H1 (cell line): ENCODE results near the gene SCYL2. TPM values are rescaled to one million over a fixed set of nuclear protein-coding genes. Genes with fewer than 3 reads are reported as not detected.

ENCODE experiments used
- CTCF ChIA-PET: fragments of 300-600 bp; sonication (Branson Sonifier 250); formaldehyde crosslinking; loops from one replicate; lab custom pipeline; 2021; ENCODE audit not compliant: partially characterized antibody; lab: Charles Lee
- POLR2A ChIA-PET: fragments of 300-600 bp; sonication (Branson Sonifier 250); formaldehyde crosslinking; loops from one replicate; lab custom pipeline; 2021; ENCODE audit warnings: inconsistent platforms; ENCODE audit not compliant: partially characterized antibody; lab: Charles Lee
- DNase-seq, 2 experiments: peaks; one replicate each; pipeline versions ENCODE4 v3.0.0 to v3.0.0-alpha.2; 2010 to 2022; ENCODE audit warnings: low spot score in 2 of 2, low read depth in 1 of 2, mixed read lengths in 1 of 2
- FAIRE-seq: peaks from 2 replicates; lab custom pipeline; 2011; peaks lifted over from hg19 to GRCh38; lab: Jason Lieb, UNC
- H2AFZ ChIP-seq: 2 replicates; pipeline ENCODE4 v1.8.1; 2012; ENCODE audit warnings: low read length, inconsistent platforms
- H2AK5ac ChIP-seq: 2 replicates; pipeline ENCODE4 v1.6.1; 2013; ENCODE audit warnings: low read depth, low read length
- H2BK120ac ChIP-seq: replicated peaks from 2 replicates; pipeline ENCODE3; 2013; ENCODE audit warnings: low read depth, low read length, inconsistent platforms
- H2BK12ac ChIP-seq: 2 replicates; pipeline ENCODE4 v1.6.1; 2013; ENCODE audit warnings: low read depth, low read length
- H2BK15ac ChIP-seq: 2 replicates; pipeline ENCODE4 v1.6.1; 2013; ENCODE audit warnings: low read length
- H2BK20ac ChIP-seq: 2 replicates; pipeline ENCODE4 v1.6.1; 2013; ENCODE audit warnings: low read length
- H2BK5ac ChIP-seq: 2 replicates; pipeline ENCODE4 v1.6.1; 2013; ENCODE audit warnings: low read depth, low read length
- H3K14ac ChIP-seq: 2 replicates; pipeline ENCODE4 v1.6.1; 2013; ENCODE audit warnings: inconsistent platforms; ENCODE audit not compliant: insufficient read length
- H3K18ac ChIP-seq: 2 replicates; pipeline ENCODE4 v1.6.1; 2013; ENCODE audit warnings: low read length; ENCODE audit errors: extremely low read depth
- H3K23ac ChIP-seq: 2 replicates; pipeline ENCODE4 v1.6.1; 2013; ENCODE audit warnings: inconsistent platforms; ENCODE audit not compliant: insufficient read length
- H3K23me2 ChIP-seq: 2 replicates; pipeline ENCODE4 v1.6.1; 2013; ENCODE audit warnings: low read depth, low read length
- H3K27ac ChIP-seq: 2 replicates; pipeline ENCODE4 v1.6.1; 2011; ENCODE audit warnings: low read depth, low read length, inconsistent platforms
- H3K27me3 ChIP-seq, 4 experiments: replicated peaks in 1 of 4; 1 replicate in 1 of 4; 2 replicates in 3 of 4; pipeline versions ENCODE4 v1.6.1 to v1.8.1; 2011 to 2013; ENCODE audit warnings: low read length in 3 of 4, mild to moderate bottlenecking in 3 of 4, inconsistent platforms in 2 of 4, mixed read lengths in 2 of 4, moderate library complexity in 1 of 4; ENCODE audit not compliant: control insufficient read depth in 3 of 4, insufficient read depth in 3 of 4; ENCODE audit errors: extremely low read depth in 1 of 4
- H3K36me3 ChIP-seq, 4 experiments: 2 replicates each; pipeline versions ENCODE4 v1.6.1 to v1.8.1; 2011 to 2013; ENCODE audit warnings: mild to moderate bottlenecking in 4 of 4, low read length in 3 of 4, moderate library complexity in 2 of 4, control low read depth in 1 of 4, inconsistent platforms in 1 of 4; ENCODE audit not compliant: insufficient read depth in 4 of 4, control insufficient read depth in 2 of 4
- H3K4ac ChIP-seq: replicated peaks from 2 replicates; pipeline ENCODE3; 2013; ENCODE audit warnings: low read length, low read depth, mixed read lengths, inconsistent platforms; ENCODE audit not compliant: insufficient read length
- H3K4me1 ChIP-seq, 4 experiments: replicated peaks in 1 of 4; 1 replicate in 1 of 4; 2 replicates in 3 of 4; pipeline versions ENCODE4 v1.6.1 to v1.8.1; 2011 to 2013; ENCODE audit warnings: low read length in 3 of 4, inconsistent platforms in 2 of 4, mixed read lengths in 1 of 4; ENCODE audit not compliant: insufficient read depth in 4 of 4, control insufficient read depth in 3 of 4
- H3K4me2 ChIP-seq, 2 experiments: 2 replicates each; pipeline versions ENCODE4 v1.6.1 to v1.8.1; 2011 to 2013; ENCODE audit warnings: low read depth in 2 of 2, low read length in 2 of 2, control low read depth in 1 of 2, inconsistent platforms in 1 of 2, mild to moderate bottlenecking in 1 of 2; ENCODE audit not compliant: insufficient read depth in 1 of 2
- H3K4me3 ChIP-seq, 4 experiments: fragments of 200-600, 300-600 bp in 1 of 4; sonication (generic), shearing (Covaris generic), sonication (Bioruptor Twin) in 1 of 4; 2 replicates each; pipeline versions ENCODE4 v1.5.1 to v1.8.1; 2011 to 2016; ENCODE audit warnings: low read length in 4 of 4, low read depth in 3 of 4, control low read depth in 2 of 4, inconsistent platforms in 2 of 4, mild to moderate bottlenecking in 2 of 4, mixed read lengths in 1 of 4, moderate library complexity in 1 of 4; ENCODE audit not compliant: insufficient read depth in 2 of 4; ENCODE audit errors: extremely low read depth in 1 of 4
- H3K56ac ChIP-seq: replicated peaks from 2 replicates; pipeline ENCODE3; 2013; ENCODE audit warnings: low read depth, mild to moderate bottlenecking, mixed read lengths, low read length, inconsistent platforms; ENCODE audit not compliant: insufficient read length
- H3K79me1 ChIP-seq: 2 replicates; pipeline ENCODE4 v1.6.1; 2013; ENCODE audit warnings: low read depth, low read length, control low read depth
- H3K79me2 ChIP-seq, 2 experiments: 2 replicates each; pipeline versions ENCODE4 v1.6.1 to v1.8.1; 2012 to 2013; ENCODE audit warnings: low read length in 2 of 2, mild to moderate bottlenecking in 2 of 2, inconsistent platforms in 1 of 2; ENCODE audit not compliant: insufficient read depth in 2 of 2, control insufficient read depth in 1 of 2
- H3K9ac ChIP-seq, 4 experiments: replicated peaks in 1 of 4; 1 replicate in 1 of 4; 2 replicates in 3 of 4; pipeline versions ENCODE4 v1.6.1 to v1.8.1; 2011 to 2013; ENCODE audit warnings: low read depth in 3 of 4, low read length in 3 of 4, control low read depth in 2 of 4, mild to moderate bottlenecking in 2 of 4, moderate library complexity in 2 of 4, inconsistent platforms in 1 of 4; ENCODE audit errors: extremely low read depth in 1 of 4
- H3K9me3 ChIP-seq, 2 experiments: 2 replicates each; pipeline versions ENCODE4 v1.6.1 to v1.8.1; 2012 to 2013; ENCODE audit warnings: mild to moderate bottlenecking in 2 of 2, moderate library complexity in 2 of 2, control low read depth in 1 of 2, inconsistent platforms in 1 of 2, low read depth in 1 of 2, low read length in 1 of 2, mixed read lengths in 1 of 2; ENCODE audit not compliant: insufficient read depth in 2 of 2
- H4K20me1 ChIP-seq, 2 experiments: replicated peaks in 1 of 2; 2 replicates each; pipeline versions ENCODE3 to v1.8.1; 2011 to 2013; ENCODE audit warnings: inconsistent platforms in 2 of 2, low read length in 2 of 2, mild to moderate bottlenecking in 1 of 2; ENCODE audit not compliant: insufficient read depth in 2 of 2, control insufficient read depth in 1 of 2
- H4K5ac ChIP-seq: 2 replicates; pipeline ENCODE4 v1.6.1; 2013; ENCODE audit warnings: low read length, low read depth, mixed read lengths, inconsistent platforms; ENCODE audit not compliant: insufficient read length
- H4K8ac ChIP-seq: 2 replicates; pipeline ENCODE4 v1.8.0; 2013; ENCODE audit warnings: mild to moderate bottlenecking, moderate library complexity, low read length, inconsistent platforms; ENCODE audit not compliant: insufficient read depth; ENCODE audit errors: extremely low read depth
- H4K91ac ChIP-seq: replicated peaks from 2 replicates; pipeline ENCODE3; 2013; ENCODE audit warnings: low read length, mixed read lengths, inconsistent platforms; ENCODE audit not compliant: insufficient read length
- CTBP2 ChIP-seq: IDR thresholded peaks from 2 replicates; pipeline ENCODE4 v1.7.0; 2011; ENCODE audit warnings: borderline replicate concordance, mild to moderate bottlenecking, moderate library complexity, mixed read lengths, low read length; ENCODE audit not compliant: insufficient read depth, insufficient read length
- E2F6 ChIP-seq: IDR thresholded peaks from 2 replicates; pipeline ENCODE4 v1.6.1; 2012; ENCODE audit warnings: inconsistent platforms
- EGR1 ChIP-seq: IDR thresholded peaks from 2 replicates; pipeline ENCODE4 v1.6.1; 2011; ENCODE audit warnings: low read depth, low read length, borderline replicate concordance
- GABPA ChIP-seq: IDR thresholded peaks from 2 replicates; pipeline ENCODE4 v1.6.1; 2011; ENCODE audit warnings: mild to moderate bottlenecking, low read length, moderate library complexity, borderline replicate concordance; ENCODE audit not compliant: insufficient read depth
- GTF2F1 ChIP-seq: IDR thresholded peaks from 2 replicates; pipeline ENCODE4 v1.6.1; 2012; ENCODE audit warnings: low read depth, low read length, improper control_type of control experiment, borderline replicate concordance
- HDAC6 ChIP-seq: IDR thresholded peaks from one replicate; pipeline ENCODE4 v1.7.1; 2012; ENCODE audit warnings: low read depth, mild to moderate bottlenecking, inconsistent platforms, low read length, moderate library complexity
- JUND ChIP-seq: IDR thresholded peaks from 2 replicates; pipeline ENCODE4 v1.6.1; 2011; ENCODE audit warnings: mild to moderate bottlenecking, improper control_type of control experiment, low read length
- MAX ChIP-seq: IDR thresholded peaks from 2 replicates; pipeline ENCODE4 v1.6.1; 2012; ENCODE audit warnings: inconsistent platforms
- PHF8 ChIP-seq: fragments of 200-600 bp; sonication (generic); conservative IDR thresholded peaks from 2 replicates; pipeline ENCODE4 v1.7.1; 2012; ENCODE audit warnings: low read depth, mild to moderate bottlenecking, inconsistent platforms, low read length, moderate library complexity
- POU5F1 ChIP-seq: IDR thresholded peaks from 2 replicates; pipeline ENCODE4 v1.6.1; 2011; ENCODE audit warnings: low read depth, mild to moderate bottlenecking, low read length, moderate library complexity
- SIRT6 ChIP-seq: IDR thresholded peaks from one replicate; pipeline ENCODE4 v1.7.1; 2012; ENCODE audit warnings: low read length, inconsistent platforms
- SRF ChIP-seq: IDR thresholded peaks from 2 replicates; pipeline ENCODE4 v1.6.1; 2011; ENCODE audit warnings: mild to moderate bottlenecking, low read depth, low read length, moderate library complexity
- SUZ12 ChIP-seq: fragments of 200-600 bp; sonication (generic); IDR thresholded peaks from 2 replicates; pipeline ENCODE4 v1.6.1; 2012; ENCODE audit warnings: mild to moderate bottlenecking, inconsistent platforms, low read length, moderate library complexity, mixed read lengths
- TBP ChIP-seq: IDR thresholded peaks from 2 replicates; pipeline ENCODE4 v1.6.1; 2011; ENCODE audit warnings: low read depth, low read length, improper control_type of control experiment
- WGBS, 2 experiments: shearing (Covaris generic) in 1 of 2; methylation state at CpG; one replicate each; pipeline versions ENCODE4 v1.1.6 to v1.1.7; 2013 to 2015; ENCODE audit warnings: low lambda C conversion rate in 2 of 2, mixed read lengths in 2 of 2, inconsistent platforms in 1 of 2, low coverage in 1 of 2, missing lambda C conversion rate in 1 of 2; ENCODE audit not compliant: insufficient replicate concordance in 2 of 2, insufficient coverage in 1 of 2, insufficient read length in 1 of 2; ENCODE audit errors: extremely low coverage in 1 of 2, missing lambda C conversion rate in 1 of 2; 5-methylcytosine and 5-hydroxymethylcytosine counted together
- polyA plus RNA-seq, 7 experiments: library from polyadenylated mRNA; depleted of rRNA in 3 of 7; stranded (reverse) in 5 of 7; unstranded in 2 of 7; fragments of >200 nt in 5 of 7; fragments of 200-250 nt in 2 of 7; gene quantifications; 1 replicate in 5 of 7; 2 replicates in 1 of 7; 4 replicates in 1 of 7; pipeline versions ENCODE4 v1.2.1 to v1.2.3, GENCODE V29; 2011 to 2013; ENCODE audit warnings: missing spikeins in 2 of 7, mixed read lengths in 2 of 7
- total RNA-seq: library from RNA; stranded (reverse); fragmentation: NEBNext Ultra II Directional; extraction: Animal tissue kit (Norgen Biotek cat#: 25700); gene quantifications from 2 replicates; pipeline ENCODE4 v1.2.1, GENCODE V29; 2021

Gene SCYL2
- total and polyA plus RNA-seq, 2 of the 8 experiments (the other 6 are each of a cell fraction or from before 2014, with no cell fraction given) = 8.9 to 48.7 TPM

- H3K23ac ChIP-seq = no peak overlapping the region
- H3K56ac ChIP-seq = no peak overlapping the region
- peaks cover 0 to 4% (median 0%) of the 10 kb centered on the region in 4 experiments; a peak in 1 of 7 replicates for H3K4me1 ChIP-seq
- no peak overlapping the region for H2BK12ac ChIP-seq
- H3K23me2 ChIP-seq = no peaks in the 10 kb centered on the region
- peaks cover 3 to 20% (median 7%) of the 10 kb centered on the region in 4 experiments; a peak in 5 of 8 replicates for H3K36me3 ChIP-seq
- H2BK20ac ChIP-seq = no peak overlapping the region
- CTCF ChIA-PET = interaction anchor here (0.6 to 1.0 kb wide), 2 partner anchors 10 to 157 kb away, joined by 3 read pairs; no protein-coding TSS in a partner anchor
- FAIRE-seq = no peak
- no peak overlapping the region for H3K27ac ChIP-seq
- no peak overlapping the region for H2BK15ac ChIP-seq
- no peak overlapping the region for H2AK5ac ChIP-seq
- H3K9ac ChIP-seq = no peak overlapping the region
- no peaks in the 10 kb centered on the region for H3K79me2 ChIP-seq
- no peak overlapping the region for H2AFZ ChIP-seq
- no peak overlapping the region for H3K4me2 ChIP-seq
- H3K9me3 ChIP-seq = no peaks in the 10 kb centered on the region
- no peak overlapping the region for H2BK5ac ChIP-seq
- H4K5ac ChIP-seq = no peak overlapping the region
- no peak overlapping the region for H3K18ac ChIP-seq
- H3K4me3 ChIP-seq = no peak overlapping the region
- H2BK120ac ChIP-seq = no peak overlapping the region
- no peak overlapping the region for H4K91ac ChIP-seq
- no peaks in the 10 kb centered on the region for H3K79me1 ChIP-seq
- no peak overlapping the region for H3K14ac ChIP-seq
- no peaks in the 10 kb centered on the region for H3K27me3 ChIP-seq
- POLR2A ChIA-PET = no interaction called here
- no peak overlapping the region for H3K4ac ChIP-seq
- no peaks in the 10 kb centered on the region for H4K20me1 ChIP-seq
- H4K8ac ChIP-seq = no peak overlapping the region
- 89% methylated on average over 2 of the region's 2 CpGs; no CpG with 5 or more reads in 1 of the 2 experiments for WGBS, 2 experiments
- no peak for DNase-seq
- no peak for TF ChIP-seq JUND
- no peak for TF ChIP-seq CTBP2
- no peak for TF ChIP-seq GABPA
- no peak for TF ChIP-seq HDAC6
- no peak for TF ChIP-seq MAX
- TF ChIP-seq SRF = no peak
- TF ChIP-seq SUZ12 = no peak
- TF ChIP-seq SIRT6 = no peak
- no peak for TF ChIP-seq PHF8
- TF ChIP-seq POU5F1 = no peak
- TF ChIP-seq E2F6 = no peak
- TF ChIP-seq GTF2F1 = no peak
- TF ChIP-seq TBP = no peak
- no peak for TF ChIP-seq EGR1
Observed at GRCh38 chr12:100329800-100330199, 62.8 kb downstream of the SCYL2 start.
